KMS-11 (cell line): ENCODE measurements around the gene FIGNL1.
A peak's percentile ranks its signal among the peaks of the same experiment; 100 is the strongest.

ENCODE experiments used
- H2AFZ ChIP-seq: fragments of 200-600 bp; sonication (generic); 2 replicates; pipeline ENCODE4 v1.6.1; 2016; ENCODE audit warnings: antibody characterized with exemption, mixed run types, low read depth
- H3K27ac ChIP-seq: fragments of 200-600 bp; sonication (generic); 2 replicates; pipeline ENCODE4 v1.6.1; 2016; ENCODE audit warnings: mild to moderate bottlenecking, mixed run types
- H3K27me3 ChIP-seq: fragments of 200-600 bp; sonication (generic); 2 replicates; pipeline ENCODE4 v1.6.1; 2017; ENCODE audit warnings: mild to moderate bottlenecking, low read depth, mixed run types, moderate library complexity; ENCODE audit not compliant: insufficient read depth
- H3K36me3 ChIP-seq: fragments of 200-600 bp; sonication (generic); 2 replicates; pipeline ENCODE4 v1.6.1; 2017; ENCODE audit warnings: mild to moderate bottlenecking, mixed run types; ENCODE audit not compliant: insufficient read depth
- H3K4me1 ChIP-seq: fragments of 200-600 bp; sonication (generic); 2 replicates; pipeline ENCODE4 v1.6.1; 2016; ENCODE audit warnings: mild to moderate bottlenecking, low read depth, mixed run types; ENCODE audit not compliant: poor library complexity, severe bottlenecking
- H3K4me2 ChIP-seq: fragments of 200-600 bp; sonication (generic); 2 replicates; pipeline ENCODE4 v1.7.0; 2016; ENCODE audit warnings: mild to moderate bottlenecking, mixed run types
- H3K4me3 ChIP-seq: fragments of 200-600 bp; sonication (generic); IDR thresholded peaks from 2 replicates; pipeline ENCODE4 v1.6.1; 2017; ENCODE audit warnings: low read depth, low read length, mixed read lengths; ENCODE audit not compliant: insufficient read depth
- H3K79me2 ChIP-seq: fragments of 200-600 bp; sonication (generic); 2 replicates; pipeline ENCODE4 v1.6.1; 2016; ENCODE audit warnings: low read depth, mixed run types; ENCODE audit not compliant: insufficient read depth
- H3K9ac ChIP-seq: fragments of 200-600 bp; sonication (generic); 2 replicates; pipeline ENCODE4 v1.6.1; 2016; ENCODE audit warnings: mild to moderate bottlenecking, mixed run types
- H4K20me1 ChIP-seq: fragments of 200-600 bp; sonication (generic); 2 replicates; pipeline ENCODE4 v1.6.1; 2016; ENCODE audit warnings: mild to moderate bottlenecking, mixed run types; ENCODE audit not compliant: insufficient read depth
- TF ChIP-seq, protein P1 (sequence below): fragments of 200-600 bp; sonication (generic); conservative IDR thresholded peaks from 2 replicates; pipeline ENCODE4 v1.6.1; 2017; ENCODE audit warnings: low read depth, mild to moderate bottlenecking, antibody characterized with exemption, low read length, moderate library complexity, mixed read lengths

Gene FIGNL1

GRCh38 chr7:50421043-50421442 is 29.1 kb downstream of the FIGNL1 start:
- H3K4me2 ChIP-seq: no peak overlapping the region
- H3K27ac ChIP-seq: no peak overlapping the region
- TF ChIP-seq, protein P1, sequence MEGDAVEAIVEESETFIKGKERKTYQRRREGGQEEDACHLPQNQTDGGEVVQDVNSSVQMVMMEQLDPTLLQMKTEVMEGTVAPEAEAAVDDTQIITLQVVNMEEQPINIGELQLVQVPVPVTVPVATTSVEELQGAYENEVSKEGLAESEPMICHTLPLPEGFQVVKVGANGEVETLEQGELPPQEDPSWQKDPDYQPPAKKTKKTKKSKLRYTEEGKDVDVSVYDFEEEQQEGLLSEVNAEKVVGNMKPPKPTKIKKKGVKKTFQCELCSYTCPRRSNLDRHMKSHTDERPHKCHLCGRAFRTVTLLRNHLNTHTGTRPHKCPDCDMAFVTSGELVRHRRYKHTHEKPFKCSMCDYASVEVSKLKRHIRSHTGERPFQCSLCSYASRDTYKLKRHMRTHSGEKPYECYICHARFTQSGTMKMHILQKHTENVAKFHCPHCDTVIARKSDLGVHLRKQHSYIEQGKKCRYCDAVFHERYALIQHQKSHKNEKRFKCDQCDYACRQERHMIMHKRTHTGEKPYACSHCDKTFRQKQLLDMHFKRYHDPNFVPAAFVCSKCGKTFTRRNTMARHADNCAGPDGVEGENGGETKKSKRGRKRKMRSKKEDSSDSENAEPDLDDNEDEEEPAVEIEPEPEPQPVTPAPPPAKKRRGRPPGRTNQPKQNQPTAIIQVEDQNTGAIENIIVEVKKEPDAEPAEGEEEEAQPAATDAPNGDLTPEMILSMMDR: no peak
- peaks cover 3% of the 10 kb centered on the region for H3K4me1 ChIP-seq
- no peak overlapping the region for H3K4me3 ChIP-seq
- no peak overlapping the region for H2AFZ ChIP-seq
- H4K20me1 ChIP-seq: no peaks in the 10 kb centered on the region; the same call in 1 of the 2 replicates
- no peaks in the 10 kb centered on the region for H3K27me3 ChIP-seq
- H3K36me3 ChIP-seq: no peaks in the 10 kb centered on the region
- no peak overlapping the region for H3K9ac ChIP-seq
- H3K79me2 ChIP-seq: no peaks in the 10 kb centered on the region

DNA sequence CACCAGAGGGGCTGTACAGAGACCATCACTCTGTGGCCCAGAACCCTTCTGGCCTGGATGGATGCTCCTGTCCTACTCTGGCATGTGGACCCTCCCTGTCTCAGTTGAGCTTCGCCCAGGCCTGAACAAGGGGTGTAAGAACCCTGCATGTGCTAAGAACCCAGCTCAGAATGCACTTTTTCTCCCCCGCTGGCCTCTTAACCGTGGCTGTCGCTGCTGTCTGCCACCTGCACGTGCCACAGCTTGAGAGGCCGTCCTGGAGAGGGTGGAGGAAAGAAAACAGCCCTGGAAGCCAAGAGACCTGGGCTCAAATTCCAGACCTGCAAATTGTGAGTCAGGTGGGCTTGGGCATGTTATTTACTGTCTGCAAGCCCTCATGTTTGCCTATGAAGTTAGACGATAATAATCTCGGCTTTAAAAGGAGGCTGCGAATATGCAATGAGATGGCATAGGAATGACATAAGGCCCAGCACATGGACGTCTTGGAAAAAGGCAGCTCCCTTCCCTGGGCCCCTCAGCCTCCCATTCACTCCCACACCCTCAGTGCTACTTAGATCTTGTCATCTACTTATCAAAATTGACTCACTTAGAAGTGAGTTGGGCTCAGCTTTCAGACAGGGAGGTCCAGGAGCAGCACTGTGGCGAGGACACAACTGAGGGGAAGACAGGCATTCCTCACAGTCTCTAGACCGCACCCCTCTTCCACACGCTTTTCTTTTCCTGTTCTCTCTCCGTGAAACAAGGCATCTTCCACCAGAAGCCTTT is 31.4 kb downstream of the FIGNL1 start:
- Histone ChIP-seq H3K36me3 (no peaks in the 10 kb centered on the region), H3K9ac (no peak overlapping the region), H3K4me2 (no peak overlapping the region), H3K79me2 (no peaks in the 10 kb centered on the region), H4K20me1 (no peaks in the 10 kb centered on the region; the same call in 1 of the 2 replicates), H3K4me1 (peaks cover 6% of the 10 kb centered on the region), H3K27ac (no peak overlapping the region), H3K4me3 (no peak overlapping the region), H2AFZ (no peak overlapping the region), H3K27me3 (no peaks in the 10 kb centered on the region)
- TF ChIP-seq, protein P1: no peak

DNA sequence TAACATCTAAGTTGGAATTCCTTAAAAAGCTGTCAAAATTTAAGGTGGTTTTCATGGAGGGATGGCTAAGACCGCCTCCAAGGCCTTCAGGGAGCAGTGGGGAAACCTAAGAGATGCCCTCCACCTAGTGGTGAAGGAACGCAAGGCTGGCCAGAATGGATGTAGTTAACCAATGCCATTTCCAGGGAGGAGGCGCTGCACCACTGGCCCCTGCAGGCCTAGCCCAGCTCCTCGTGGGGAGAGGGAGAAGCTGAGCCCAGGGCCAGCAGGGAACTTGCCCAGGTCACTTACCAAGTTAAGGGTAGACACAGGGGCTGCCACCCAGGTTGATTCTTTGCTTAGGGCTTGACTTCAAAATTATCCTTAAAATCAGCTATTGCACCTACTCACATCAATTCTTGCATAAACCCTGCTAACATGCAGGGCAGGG is 32.0 kb downstream of the FIGNL1 start:
- H3K79me2 ChIP-seq: no peaks in the 10 kb centered on the region
- H3K36me3 ChIP-seq: no peaks in the 10 kb centered on the region
- H3K27me3 ChIP-seq: no peaks in the 10 kb centered on the region
- TF ChIP-seq, protein P1: peak; percentile 93
- H3K9ac ChIP-seq: no peak overlapping the region
- H2AFZ ChIP-seq: no peak overlapping the region
- H3K27ac ChIP-seq: no peak overlapping the region
- H4K20me1 ChIP-seq: no peaks in the 10 kb centered on the region; the same call in 1 of the 2 replicates
- no peak overlapping the region for H3K4me3 ChIP-seq
- no peak overlapping the region for H3K4me2 ChIP-seq
- peaks cover 6% of the 10 kb centered on the region for H3K4me1 ChIP-seq

- no peaks in the 10 kb centered on the region for H3K27me3 ChIP-seq
- TF ChIP-seq, protein P1: no peak
- H4K20me1 ChIP-seq: no peaks in the 10 kb centered on the region; the same call in 1 of the 2 replicates
- no peak overlapping the region for H3K4me2 ChIP-seq
- no peaks in the 10 kb centered on the region for H3K36me3 ChIP-seq
- H3K27ac ChIP-seq: no peak overlapping the region
- H3K4me1 ChIP-seq: peaks cover 6% of the 10 kb centered on the region
- no peaks in the 10 kb centered on the region for H3K79me2 ChIP-seq
- H2AFZ ChIP-seq: no peak overlapping the region
- no peak overlapping the region for H3K4me3 ChIP-seq
- no peak overlapping the region for H3K9ac ChIP-seq
Observed at GRCh38 chr7:50416527-50417182, 33.5 kb downstream of the FIGNL1 start.
